ENCODE measurements around the gene ANP32A. TPM values are rescaled to one million over a fixed set of nuclear protein-coding genes. Genes with fewer than 3 reads are reported as not detected.

ANP32A gene
- total RNA-seq, 1 experiment from 2014 or later: 220 TPM

DNA sequence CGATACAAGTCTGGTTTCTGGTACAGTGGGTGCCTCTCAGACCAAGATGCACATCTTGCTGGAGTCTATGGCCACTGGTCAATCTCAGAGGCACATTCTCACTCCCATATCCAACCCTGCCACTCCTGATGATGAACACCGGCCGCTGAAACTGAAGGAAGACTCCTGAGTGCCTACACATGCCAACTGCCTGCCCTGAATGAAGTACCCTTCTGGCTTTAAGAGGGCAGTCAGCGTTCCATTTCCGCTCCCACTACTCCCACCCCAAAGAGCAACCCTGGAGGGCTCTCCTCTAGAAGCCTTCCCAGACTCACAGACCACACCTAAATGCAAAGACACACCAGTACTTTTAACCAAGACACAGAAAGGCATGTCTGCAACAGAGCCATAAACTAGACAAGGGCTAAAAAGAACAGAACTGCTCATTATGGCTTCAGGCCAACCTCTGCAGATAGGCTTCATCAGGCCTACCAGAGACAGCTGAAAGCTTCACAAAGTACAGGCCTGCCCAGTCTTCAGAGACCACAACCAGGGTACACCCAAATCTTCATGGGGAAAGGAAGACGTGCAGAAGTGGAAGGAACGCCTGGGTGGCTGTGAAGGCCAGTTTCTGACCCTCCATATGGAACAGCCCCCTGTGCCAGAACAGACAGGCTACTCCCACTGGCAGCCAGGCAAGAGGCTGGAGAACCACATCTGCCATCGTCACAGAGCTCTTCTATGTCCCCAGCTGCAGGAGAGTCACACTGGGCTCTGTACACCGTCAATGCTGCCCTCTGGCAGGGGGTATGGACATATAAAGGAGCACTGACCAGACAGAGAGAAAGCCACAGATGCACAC, 14.3 kb downstream of the ANP32A start:
- H3K4me1 ChIP-seq (ENCODE audit: control insufficient read depth in 1 of 2, insufficient read depth in 2 of 2, low read length in 2 of 2): no peaks in the 10 kb centered on the region
- no peaks in the 10 kb centered on the region for H3K27me3 ChIP-seq (ENCODE audit: insufficient read depth, low read length)
- no peak overlapping the region for H3K4me2 ChIP-seq (ENCODE audit: low read length)
- intact Hi-C loops (cut with micrococcal nuclease): no loop called here
- 0 out of 4 replicates have a peak, but pooled peaks cover 0 to 6% of the 10 kb centered on the region in 2 experiments for H3K36me3 ChIP-seq (ENCODE audit: control insufficient read depth in 1 of 2, insufficient read depth in 2 of 2, low read length in 2 of 2)
- H3K9ac ChIP-seq (ENCODE audit: low read length): no peak overlapping the region
- ChIA-PET POLR2A (no interaction called here), CTCF (no interaction called here), RAD21 (ENCODE audit: low non-redundant PET in 1 of 2, low total read pairs in 2 of 2, uncharacterized antibody in 2 of 2, unreplicated experiment in 2 of 2) (no interaction called here)
- H3K9me2 ChIP-seq (ENCODE audit: insufficient read depth): no peaks in the 10 kb centered on the region
- ATAC-seq: no peak
- TF ChIP-seq YY1 (IDR thresholded peaks at IDR 0.05; ENCODE audit: extremely low read depth, insufficient replicate concordance, low read depth, low read length) (no peak), EGR1 (IDR thresholded peaks at IDR 0.05; ENCODE audit: low read depth) (no peak)
- TF ChIP-seq, protein P1, sequence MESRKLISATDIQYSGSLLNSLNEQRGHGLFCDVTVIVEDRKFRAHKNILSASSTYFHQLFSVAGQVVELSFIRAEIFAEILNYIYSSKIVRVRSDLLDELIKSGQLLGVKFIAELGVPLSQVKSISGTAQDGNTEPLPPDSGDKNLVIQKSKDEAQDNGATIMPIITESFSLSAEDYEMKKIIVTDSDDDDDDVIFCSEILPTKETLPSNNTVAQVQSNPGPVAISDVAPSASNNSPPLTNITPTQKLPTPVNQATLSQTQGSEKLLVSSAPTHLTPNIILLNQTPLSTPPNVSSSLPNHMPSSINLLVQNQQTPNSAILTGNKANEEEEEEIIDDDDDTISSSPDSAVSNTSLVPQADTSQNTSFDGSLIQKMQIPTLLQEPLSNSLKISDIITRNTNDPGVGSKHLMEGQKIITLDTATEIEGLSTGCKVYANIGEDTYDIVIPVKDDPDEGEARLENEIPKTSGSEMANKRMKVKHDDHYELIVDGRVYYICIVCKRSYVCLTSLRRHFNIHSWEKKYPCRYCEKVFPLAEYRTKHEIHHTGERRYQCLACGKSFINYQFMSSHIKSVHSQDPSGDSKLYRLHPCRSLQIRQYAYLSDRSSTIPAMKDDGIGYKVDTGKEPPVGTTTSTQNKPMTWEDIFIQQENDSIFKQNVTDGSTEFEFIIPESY (IDR thresholded peaks at IDR 0.05; ENCODE audit: extremely low read depth, insufficient replicate concordance, low read length): no peak
- BruUV-seq (replicated peaks): no TSS peak
- H2AFZ ChIP-seq (ENCODE audit: low read depth, low read length, poor library complexity, severe bottlenecking): no peak overlapping the region
- H3K27ac ChIP-seq (ENCODE audit: low read depth, low read length): no peak overlapping the region
- DNase-seq (ENCODE audit: low read depth, low spot score): no peak
- peaks cover 99% of the 10 kb centered on the region for H3K79me2 ChIP-seq (ENCODE audit: insufficient read depth, low read length)
- no peak overlapping the region for H3K4me3 ChIP-seq (replicated peaks in 1 of 2; ENCODE audit: low read depth in 1 of 2, low read length in 2 of 2)
- H3K9me3 ChIP-seq (ENCODE audit: control insufficient read depth in 1 of 2, insufficient read depth in 1 of 2, low read depth in 1 of 2, low read length in 2 of 2): no peaks in the 10 kb centered on the region
- peaks cover 6% of the 10 kb centered on the region; the same call in 1 of the 2 replicates for H4K20me1 ChIP-seq (ENCODE audit: insufficient read depth)

DNA sequence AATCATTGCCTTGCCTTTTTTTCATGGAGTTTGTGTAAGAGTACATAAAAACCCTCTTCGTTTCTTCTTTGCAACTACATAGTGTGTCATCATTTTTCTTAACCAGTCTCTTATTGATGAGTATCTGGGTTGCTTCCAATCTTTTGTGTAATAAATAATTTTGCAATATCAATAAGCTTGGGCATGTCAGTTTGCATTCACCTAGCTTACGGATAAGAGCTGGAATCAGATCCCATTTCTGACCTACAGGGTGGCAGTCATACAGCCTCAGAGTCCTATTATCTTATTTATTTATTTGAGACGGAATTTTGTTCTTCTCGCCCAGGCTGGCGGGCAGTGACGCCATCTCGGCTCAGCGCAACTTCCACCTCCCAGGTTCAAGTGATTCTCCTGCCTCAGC, 18.3 kb downstream of the ANP32A start:
- TF ChIP-seq SP1 (IDR thresholded peaks at IDR 0.05; ENCODE audit: low read depth) (no peak), POLR2AphosphoS5 (IDR thresholded peaks at IDR 0.05; ENCODE audit: low read depth, low read length) (no peak), ELF1 (IDR thresholded peaks at IDR 0.05; ENCODE audit: borderline replicate concordance, low read depth) (no peak), ZFX (IDR thresholded peaks at IDR 0.05) (no peak), TCF7L2 (IDR thresholded peaks at IDR 0.05; ENCODE audit: borderline replicate concordance, extremely low read depth, insufficient read depth, insufficient read length) (no peak)
- H3K4me2 ChIP-seq (ENCODE audit: low read length): no peak overlapping the region
- POLR2A ChIA-PET: no interaction called here
- DNase-seq (ENCODE audit: low read depth, low spot score) (no peak), ATAC-seq (no peak)
- H3K9me3 ChIP-seq (ENCODE audit: control insufficient read depth in 1 of 2, insufficient read depth in 1 of 2, low read depth in 1 of 2, low read length in 2 of 2): no peaks in the 10 kb centered on the region
- intact Hi-C loops (cut with micrococcal nuclease): no loop called here
- no peak overlapping the region for H3K9ac ChIP-seq (ENCODE audit: low read length)
- no TSS peak for BruUV-seq (replicated peaks)
- H3K79me2 ChIP-seq (ENCODE audit: insufficient read depth, low read length): peaks cover 97% of the 10 kb centered on the region
- RAD21 ChIA-PET (ENCODE audit: low non-redundant PET in 1 of 2, low total read pairs in 2 of 2, uncharacterized antibody in 2 of 2, unreplicated experiment in 2 of 2): no interaction called here
- no peak overlapping the region for H3K4me3 ChIP-seq (replicated peaks in 1 of 2; ENCODE audit: low read depth in 1 of 2, low read length in 2 of 2)
- H2AFZ ChIP-seq (ENCODE audit: low read depth, low read length, poor library complexity, severe bottlenecking): no peak overlapping the region
- CTCF ChIA-PET: no interaction called here
- H3K36me3 ChIP-seq (ENCODE audit: control insufficient read depth in 1 of 2, insufficient read depth in 2 of 2, low read length in 2 of 2): no peaks in the 10 kb centered on the region
- no peaks in the 10 kb centered on the region for H3K27me3 ChIP-seq (ENCODE audit: insufficient read depth, low read length)
- peaks cover 9% of the 10 kb centered on the region; the same call in 1 of the 2 replicates for H4K20me1 ChIP-seq (ENCODE audit: insufficient read depth)
- H3K4me1 ChIP-seq (ENCODE audit: control insufficient read depth in 1 of 2, insufficient read depth in 2 of 2, low read length in 2 of 2): no peaks in the 10 kb centered on the region
- no peak overlapping the region for H3K27ac ChIP-seq (ENCODE audit: low read depth, low read length)
- no peaks in the 10 kb centered on the region for H3K9me2 ChIP-seq (ENCODE audit: insufficient read depth)
